Activated CD8-positive, alpha-beta T cell treated with anti-CD3 and anti-CD28 coated beads for 36 hours (primary cell): ENCODE data around the gene TAAR9. TPM values are rescaled to one million over a fixed set of nuclear protein-coding genes. Genes with fewer than 3 reads are reported as not detected.
"Not testable (repeated sequence)": the region's sequence is repeated elsewhere in the genome, so short reads cannot be mapped to it uniquely, and the experiment has no call there.

Experiments
- ATAC-seq: fragments of 200-7000 bp; cut with Tn5 transposase; one replicate; pipeline ENCODE4 v1.10.0; 2021; ENCODE audit warnings: mild to moderate bottlenecking, moderate library complexity
- CTCF ChIA-PET: fragments of 350-600 bp; sonication (Branson Sonifier 250); formaldehyde crosslinking; loops from one replicate; lab custom pipeline; 2021; ENCODE audit warnings: antibody characterized with exemption; lab: Charles Lee
- POLR2A ChIA-PET: fragments of 350-600 bp; sonication (Branson Sonifier 250); formaldehyde crosslinking; loops from one replicate; lab custom pipeline; 2021; ENCODE audit warnings: antibody characterized with exemption; lab: Charles Lee
- DNase-seq: peaks from one replicate; pipeline ENCODE4 v3.0.0-alpha.2; 2020
- H3K27ac Mint-ChIP-seq: one replicate; pipeline ENCODE4 v1.8.0; 2021; ENCODE audit warnings: mild to moderate bottlenecking, mixed read lengths
- H3K27me3 Mint-ChIP-seq: one replicate; pipeline ENCODE4 v1.8.0; 2021; ENCODE audit warnings: mixed read lengths
- H3K36me3 Mint-ChIP-seq: one replicate; pipeline ENCODE4 v1.8.0; 2021; ENCODE audit warnings: low read depth, mixed read lengths
- H3K4me1 Mint-ChIP-seq: one replicate; pipeline ENCODE4 v1.8.0; 2021; ENCODE audit warnings: low read depth, mixed read lengths
- H3K4me3 Mint-ChIP-seq: one replicate; pipeline ENCODE4 v1.8.0; 2021; ENCODE audit warnings: mild to moderate bottlenecking, moderate library complexity, mixed read lengths
- H3K9me3 Mint-ChIP-seq: one replicate; pipeline ENCODE4 v1.8.0; 2021; ENCODE audit warnings: mixed read lengths
- CTCF ChIP-seq: fragments of 200-600 bp; IDR thresholded peaks from one replicate; pipeline ENCODE4 v1.8.0; 2022; ENCODE audit warnings: antibody characterized with exemption, mild to moderate bottlenecking
- intact Hi-C: fragments of 100-400 bp; cut with micrococcal nuclease; formaldehyde crosslinking; loops from one replicate; pipeline ENCODE4 v1.10.0; 2022
- total RNA-seq, 2 experiments: library from RNA; stranded (reverse); gene quantifications; one replicate each; pipeline ENCODE4 v1.2.3, GENCODE V29; 2021

Gene TAAR9
- total RNA-seq, 2 experiments from 2014 or later = not detected

GRCh38 chr6:132551214-132551613, 13.1 kb downstream of the TAAR9 start:
- H3K4me3 Mint-ChIP-seq = no peak overlapping the region
- no peaks in the 10 kb centered on the region for H3K9me3 Mint-ChIP-seq
- POLR2A ChIA-PET = no interaction called here

GRCh38 chr6:132552372-132552771, 14.3 kb downstream of the TAAR9 start, which contains the start of gene TAAR8:
Gene TAAR8, plus strand, starts transcription at chr6:132552672. Its CDS starts 21 bp downstream, at chr6:132552693.
- ChIA-PET CTCF (no interaction called here), POLR2A (no interaction called here)
- Mint-ChIP-seq H3K36me3 (no peaks in the 10 kb centered on the region), H3K9me3 (no peaks in the 10 kb centered on the region), H3K4me3 (no peak within 1 kb of the TSS), H3K27me3 (peaks cover 23% of the 10 kb centered on the region), H3K4me1 (no peaks in the 10 kb centered on the region), H3K27ac (no peak within 1 kb of the TSS)
- intact Hi-C loops = no loop called here
- DNase-seq (no peak), ATAC-seq (no peak)
- TF ChIP-seq CTCF = no peak

More at GRCh38 chr6:132551214-132551613, 13.1 kb downstream of the TAAR9 start:
- intact Hi-C loops = no loop called here
- DNase-seq (no peak), ATAC-seq (no peak)
- Mint-ChIP-seq H3K36me3 (no peaks in the 10 kb centered on the region), H3K27ac (no peak overlapping the region), H3K4me1 (no peaks in the 10 kb centered on the region), H3K27me3 (peaks cover 18% of the 10 kb centered on the region)
- no peak for TF ChIP-seq CTCF
- CTCF ChIA-PET = no interaction called here

GRCh38 chr6:132560087-132560486, 22.0 kb downstream of the TAAR9 start:
- H3K4me3 Mint-ChIP-seq, ATAC-seq, H3K4me1 Mint-ChIP-seq, intact Hi-C loops, H3K9me3 Mint-ChIP-seq, CTCF ChIA-PET, POLR2A ChIA-PET, DNase-seq, H3K27ac Mint-ChIP-seq, H3K36me3 Mint-ChIP-seq: not testable (repeated sequence)
- peaks cover 24% of the 10 kb centered on the region for H3K27me3 Mint-ChIP-seq

GRCh38 chr6:132566404-132566803, 28.3 kb downstream of the TAAR9 start:
- no peaks in the 10 kb centered on the region for H3K4me1 Mint-ChIP-seq
- POLR2A ChIA-PET = no interaction called here

GRCh38 chr6:132567566-132567965, 29.5 kb downstream of the TAAR9 start:
- no peaks in the 10 kb centered on the region for H3K36me3 Mint-ChIP-seq
- no peaks in the 10 kb centered on the region for H3K9me3 Mint-ChIP-seq
- CTCF ChIA-PET = no interaction called here
- DNase-seq = no peak
- ATAC-seq = no peak
- H3K4me3 Mint-ChIP-seq = no peak overlapping the region
- peaks cover 18% of the 10 kb centered on the region for H3K27me3 Mint-ChIP-seq
- no peak for TF ChIP-seq CTCF
- H3K27ac Mint-ChIP-seq = no peak overlapping the region
- intact Hi-C loops = no loop called here
- no peaks in the 10 kb centered on the region for H3K4me1 Mint-ChIP-seq
- POLR2A ChIA-PET = no interaction called here

More at GRCh38 chr6:132566404-132566803, 28.3 kb downstream of the TAAR9 start:
- Mint-ChIP-seq H3K4me3 (no peak overlapping the region), H3K9me3 (no peaks in the 10 kb centered on the region), H3K27ac (no peak overlapping the region), H3K36me3 (no peaks in the 10 kb centered on the region), H3K27me3 (peaks cover 14% of the 10 kb centered on the region)
- no peak for TF ChIP-seq CTCF
- CTCF ChIA-PET = no interaction called here
- intact Hi-C loops = no loop called here
- DNase-seq (no peak), ATAC-seq (no peak)

GRCh38 chr6:132568611-132569010, 30.5 kb downstream of the TAAR9 start:
- H3K9me3 Mint-ChIP-seq = no peaks in the 10 kb centered on the region
- TF ChIP-seq CTCF = no peak
- no peak overlapping the region for H3K27ac Mint-ChIP-seq

More at GRCh38 chr6:132568611-132569010, 30.5 kb downstream of the TAAR9 start:
- H3K36me3 Mint-ChIP-seq = no peaks in the 10 kb centered on the region
- no peaks in the 10 kb centered on the region for H3K4me1 Mint-ChIP-seq
- no peak for DNase-seq
- H3K27me3 Mint-ChIP-seq = peaks cover 17% of the 10 kb centered on the region
- POLR2A ChIA-PET = no interaction called here
- ATAC-seq = no peak
- no peak overlapping the region for H3K4me3 Mint-ChIP-seq
- intact Hi-C loops = no loop called here
- CTCF ChIA-PET = no interaction called here
